ENCODE data around the gene MMP24OS.

DNA sequence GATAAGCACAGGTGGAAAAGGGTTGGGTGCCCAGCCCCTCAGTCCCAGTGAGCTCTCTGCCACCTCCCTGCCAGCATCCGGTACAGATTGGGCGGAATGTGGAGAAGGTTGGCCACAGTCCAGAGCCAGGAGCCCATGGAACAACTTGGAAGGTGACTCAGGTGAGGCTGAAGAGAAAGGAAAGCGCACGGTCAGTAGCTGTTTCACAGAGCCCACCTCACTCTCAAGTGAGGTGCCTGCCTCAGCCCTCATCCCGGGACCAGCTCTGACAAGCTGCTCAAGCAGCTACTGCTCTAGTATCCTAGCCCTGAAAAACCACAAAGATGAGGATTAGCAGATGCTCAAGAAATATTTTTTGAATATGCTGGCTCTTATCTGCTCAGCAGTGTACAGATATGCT lies 1.1 kb upstream of the MMP24OS start:
- TF ChIP-seq, protein P1, sequence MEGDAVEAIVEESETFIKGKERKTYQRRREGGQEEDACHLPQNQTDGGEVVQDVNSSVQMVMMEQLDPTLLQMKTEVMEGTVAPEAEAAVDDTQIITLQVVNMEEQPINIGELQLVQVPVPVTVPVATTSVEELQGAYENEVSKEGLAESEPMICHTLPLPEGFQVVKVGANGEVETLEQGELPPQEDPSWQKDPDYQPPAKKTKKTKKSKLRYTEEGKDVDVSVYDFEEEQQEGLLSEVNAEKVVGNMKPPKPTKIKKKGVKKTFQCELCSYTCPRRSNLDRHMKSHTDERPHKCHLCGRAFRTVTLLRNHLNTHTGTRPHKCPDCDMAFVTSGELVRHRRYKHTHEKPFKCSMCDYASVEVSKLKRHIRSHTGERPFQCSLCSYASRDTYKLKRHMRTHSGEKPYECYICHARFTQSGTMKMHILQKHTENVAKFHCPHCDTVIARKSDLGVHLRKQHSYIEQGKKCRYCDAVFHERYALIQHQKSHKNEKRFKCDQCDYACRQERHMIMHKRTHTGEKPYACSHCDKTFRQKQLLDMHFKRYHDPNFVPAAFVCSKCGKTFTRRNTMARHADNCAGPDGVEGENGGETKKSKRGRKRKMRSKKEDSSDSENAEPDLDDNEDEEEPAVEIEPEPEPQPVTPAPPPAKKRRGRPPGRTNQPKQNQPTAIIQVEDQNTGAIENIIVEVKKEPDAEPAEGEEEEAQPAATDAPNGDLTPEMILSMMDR (conservative IDR thresholded peaks at IDR 0.05), result no peak
- no peak for TF ChIP-seq ZFX (IDR thresholded peaks at IDR 0.05)

All from C4-2B (cell line).